HepG2 (cell line): ENCODE results near the gene SLC22A23. TPM values are rescaled to one million over a fixed set of nuclear protein-coding genes. Genes with fewer than 3 reads are reported as not detected.

ENCODE experiments used
- POLR2A ChIP-seq, 2 experiments: IDR thresholded peaks; 2 replicates each; pipeline ENCODE4 v1.6.1; 2011; ENCODE audit warnings: low read depth in 2 of 2, low read length in 2 of 2, mild to moderate bottlenecking in 1 of 2, moderate library complexity in 1 of 2; ENCODE audit not compliant: insufficient read depth in 1 of 2
- ZBTB34 ChIP-seq: sonication (generic); formaldehyde crosslinking; IDR thresholded peaks from 2 replicates; pipeline ENCODE4 v1.8.0; 2022; ENCODE audit warnings: mild to moderate bottlenecking, missing genetic modification reagents
- ZEB1 ChIP-seq: IDR thresholded peaks from 2 replicates; pipeline ENCODE4 v1.6.1; 2012; ENCODE audit warnings: mild to moderate bottlenecking, low read depth, inconsistent platforms; ENCODE audit not compliant: insufficient replicate concordance
- ZFP82 ChIP-seq: sonication (generic); formaldehyde crosslinking; IDR thresholded peaks from 2 replicates; pipeline ENCODE4 v1.5.1; 2020; ENCODE audit warnings: mild to moderate bottlenecking, missing genetic modification reagents, borderline replicate concordance
- ZMYM3 ChIP-seq: sonication (generic); formaldehyde crosslinking; IDR thresholded peaks from 2 replicates; pipeline ENCODE4 v1.5.1; 2020; ENCODE audit warnings: mild to moderate bottlenecking, missing genetic modification reagents
- ZNF501 ChIP-seq: sonication (generic); formaldehyde crosslinking; IDR thresholded peaks from 2 replicates; pipeline ENCODE4 v1.5.1; 2020; ENCODE audit warnings: mild to moderate bottlenecking, moderate library complexity, missing genetic modification reagents
- ZNF564 ChIP-seq: sonication (generic); formaldehyde crosslinking; IDR thresholded peaks from 2 replicates; pipeline ENCODE4 v1.8.1; 2023; ENCODE audit warnings: mild to moderate bottlenecking, missing genetic modification reagents
- ZNF576 ChIP-seq: sonication (generic); formaldehyde crosslinking; IDR thresholded peaks from 2 replicates; pipeline ENCODE4 v1.4.0; 2020; ENCODE audit warnings: mild to moderate bottlenecking, missing genetic modification reagents
- ZNF800 ChIP-seq: sonication (generic); formaldehyde crosslinking; IDR thresholded peaks from 2 replicates; pipeline ENCODE4 v1.4.0; 2020; ENCODE audit warnings: missing genetic modification reagents
- polyA plus RNA-seq, 8 experiments: library from polyadenylated mRNA; depleted of rRNA in 3 of 8; stranded (reverse) in 7 of 8; unstranded in 1 of 8; fragments of >200 nt; fragmentation: Illumina TruSeq in 4 of 8; extraction: Trizol in 4 of 8; gene quantifications; 2 replicates each; pipeline versions ENCODE4 v1.2.1 to v1.2.3, GENCODE V29; 2011 to 2016; ENCODE audit warnings: low read depth in 4 of 8, missing spikeins in 1 of 8, mixed read lengths in 1 of 8; ENCODE audit not compliant: insufficient read depth in 1 of 8
- total RNA-seq, 5 experiments: library from RNA; depleted of rRNA; stranded (reverse); fragments of >200 nt; fragmentation: Illumina TruSeq; extraction: Trizol; gene quantifications; 2 replicates each; pipeline ENCODE4 v1.2.3, GENCODE V29; 2016; ENCODE audit warnings: low read depth in 1 of 5
- TF ChIP-seq, protein P1 (sequence below): sonication (generic); formaldehyde crosslinking; IDR thresholded peaks from 2 replicates; pipeline ENCODE4 v1.8.0; 2022; ENCODE audit warnings: low read depth, missing genetic modification reagents
- TF ChIP-seq, protein P2 (sequence below): sonication (generic); formaldehyde crosslinking; IDR thresholded peaks from 2 replicates; pipeline ENCODE4 v1.4.0; 2020; ENCODE audit warnings: missing genetic modification reagents, borderline replicate concordance
- TF ChIP-seq, protein P3 (sequence below): IDR thresholded peaks from 2 replicates; pipeline ENCODE4 v1.4.0; 2020; ENCODE audit warnings: mild to moderate bottlenecking, missing genetic modification reagents

SLC22A23 gene
- total and polyA plus RNA-seq, 2 of the 13 experiments (the other 11 are each of a cell fraction or from before 2014, with no cell fraction given) = 11.8 to 17.5 TPM

GRCh38 chr6:3457710-3458602, 1.1 kb upstream of the SLC22A23 start (continued):
- TF ChIP-seq, protein P1, sequence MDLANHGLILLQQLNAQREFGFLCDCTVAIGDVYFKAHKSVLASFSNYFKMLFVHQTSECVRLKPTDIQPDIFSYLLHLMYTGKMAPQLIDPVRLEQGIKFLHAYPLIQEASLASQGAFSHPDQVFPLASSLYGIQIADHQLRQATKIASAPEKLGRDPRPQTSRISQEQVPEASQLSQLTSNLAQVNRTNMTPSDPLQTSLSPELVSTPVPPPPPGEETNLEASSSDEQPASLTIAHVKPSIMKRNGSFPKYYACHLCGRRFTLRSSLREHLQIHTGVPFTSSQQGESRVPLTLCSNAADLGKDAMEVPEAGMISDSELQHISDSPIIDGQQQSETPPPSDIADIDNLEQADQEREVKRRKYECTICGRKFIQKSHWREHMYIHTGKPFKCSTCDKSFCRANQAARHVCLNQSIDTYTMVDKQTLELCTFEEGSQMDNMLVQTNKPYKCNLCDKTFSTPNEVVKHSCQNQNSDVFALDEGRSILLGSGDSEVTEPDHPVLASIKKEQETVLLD (CRISPR knock-in tag) = 0 out of 2 replicates have a peak, but pooled peaks have one; percentile 11
- 0 out of 2 replicates have a peak, but pooled peaks have one; percentile 48 for TF ChIP-seq ZNF800 (CRISPR knock-in tag)
- 0 out of 2 replicates have a peak, but pooled peaks have one; percentile 7 for TF ChIP-seq ZNF501 (CRISPR knock-in tag)
- TF ChIP-seq POLR2A (IDR thresholded peaks at IDR 0.05; ENCODE audit: insufficient read depth in 1 of 2, low read depth in 2 of 2, low read length in 2 of 2) = no peak
- TF ChIP-seq ZNF576 (CRISPR knock-in tag) = 0 out of 2 replicates have a peak, but pooled peaks have one; percentile 33
- TF ChIP-seq ZNF564 = 0 out of 2 replicates have a peak, but pooled peaks have one; percentile 7
- TF ChIP-seq, protein P2, sequence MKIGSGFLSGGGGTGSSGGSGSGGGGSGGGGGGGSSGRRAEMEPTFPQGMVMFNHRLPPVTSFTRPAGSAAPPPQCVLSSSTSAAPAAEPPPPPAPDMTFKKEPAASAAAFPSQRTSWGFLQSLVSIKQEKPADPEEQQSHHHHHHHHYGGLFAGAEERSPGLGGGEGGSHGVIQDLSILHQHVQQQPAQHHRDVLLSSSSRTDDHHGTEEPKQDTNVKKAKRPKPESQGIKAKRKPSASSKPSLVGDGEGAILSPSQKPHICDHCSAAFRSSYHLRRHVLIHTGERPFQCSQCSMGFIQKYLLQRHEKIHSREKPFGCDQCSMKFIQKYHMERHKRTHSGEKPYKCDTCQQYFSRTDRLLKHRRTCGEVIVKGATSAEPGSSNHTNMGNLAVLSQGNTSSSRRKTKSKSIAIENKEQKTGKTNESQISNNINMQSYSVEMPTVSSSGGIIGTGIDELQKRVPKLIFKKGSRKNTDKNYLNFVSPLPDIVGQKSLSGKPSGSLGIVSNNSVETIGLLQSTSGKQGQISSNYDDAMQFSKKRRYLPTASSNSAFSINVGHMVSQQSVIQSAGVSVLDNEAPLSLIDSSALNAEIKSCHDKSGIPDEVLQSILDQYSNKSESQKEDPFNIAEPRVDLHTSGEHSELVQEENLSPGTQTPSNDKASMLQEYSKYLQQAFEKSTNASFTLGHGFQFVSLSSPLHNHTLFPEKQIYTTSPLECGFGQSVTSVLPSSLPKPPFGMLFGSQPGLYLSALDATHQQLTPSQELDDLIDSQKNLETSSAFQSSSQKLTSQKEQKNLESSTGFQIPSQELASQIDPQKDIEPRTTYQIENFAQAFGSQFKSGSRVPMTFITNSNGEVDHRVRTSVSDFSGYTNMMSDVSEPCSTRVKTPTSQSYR (CRISPR knock-in tag) = peak; percentile 43; the same call in 1 of the 2 replicates
- 0 out of 2 replicates have a peak, but pooled peaks have one; percentile 17 for TF ChIP-seq ZFP82 (CRISPR knock-in tag)
- TF ChIP-seq ZMYM3 (CRISPR knock-in tag) = 0 out of 2 replicates have a peak, but pooled peaks have one; percentile 46
- no peak for TF ChIP-seq ZEB1
- 0 out of 2 replicates have a peak, but pooled peaks have one; percentile 9 for TF ChIP-seq ZBTB34 (CRISPR knock-in tag)
- TF ChIP-seq, protein P3, sequence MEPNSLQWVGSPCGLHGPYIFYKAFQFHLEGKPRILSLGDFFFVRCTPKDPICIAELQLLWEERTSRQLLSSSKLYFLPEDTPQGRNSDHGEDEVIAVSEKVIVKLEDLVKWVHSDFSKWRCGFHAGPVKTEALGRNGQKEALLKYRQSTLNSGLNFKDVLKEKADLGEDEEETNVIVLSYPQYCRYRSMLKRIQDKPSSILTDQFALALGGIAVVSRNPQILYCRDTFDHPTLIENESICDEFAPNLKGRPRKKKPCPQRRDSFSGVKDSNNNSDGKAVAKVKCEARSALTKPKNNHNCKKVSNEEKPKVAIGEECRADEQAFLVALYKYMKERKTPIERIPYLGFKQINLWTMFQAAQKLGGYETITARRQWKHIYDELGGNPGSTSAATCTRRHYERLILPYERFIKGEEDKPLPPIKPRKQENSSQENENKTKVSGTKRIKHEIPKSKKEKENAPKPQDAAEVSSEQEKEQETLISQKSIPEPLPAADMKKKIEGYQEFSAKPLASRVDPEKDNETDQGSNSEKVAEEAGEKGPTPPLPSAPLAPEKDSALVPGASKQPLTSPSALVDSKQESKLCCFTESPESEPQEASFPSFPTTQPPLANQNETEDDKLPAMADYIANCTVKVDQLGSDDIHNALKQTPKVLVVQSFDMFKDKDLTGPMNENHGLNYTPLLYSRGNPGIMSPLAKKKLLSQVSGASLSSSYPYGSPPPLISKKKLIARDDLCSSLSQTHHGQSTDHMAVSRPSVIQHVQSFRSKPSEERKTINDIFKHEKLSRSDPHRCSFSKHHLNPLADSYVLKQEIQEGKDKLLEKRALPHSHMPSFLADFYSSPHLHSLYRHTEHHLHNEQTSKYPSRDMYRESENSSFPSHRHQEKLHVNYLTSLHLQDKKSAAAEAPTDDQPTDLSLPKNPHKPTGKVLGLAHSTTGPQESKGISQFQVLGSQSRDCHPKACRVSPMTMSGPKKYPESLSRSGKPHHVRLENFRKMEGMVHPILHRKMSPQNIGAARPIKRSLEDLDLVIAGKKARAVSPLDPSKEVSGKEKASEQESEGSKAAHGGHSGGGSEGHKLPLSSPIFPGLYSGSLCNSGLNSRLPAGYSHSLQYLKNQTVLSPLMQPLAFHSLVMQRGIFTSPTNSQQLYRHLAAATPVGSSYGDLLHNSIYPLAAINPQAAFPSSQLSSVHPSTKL (CRISPR knock-in tag) = peak; percentile 30; the same call in 1 of the 2 replicates
